H9 (cell line): ENCODE data around the gene RABL6. TPM values are rescaled to one million over a fixed set of nuclear protein-coding genes. Genes with fewer than 3 reads are reported as not detected.

Source experiments
- DNase-seq: peaks from one replicate; pipeline ENCODE4 v3.0.0-alpha.2; 2017
- H2AFZ ChIP-seq: one replicate; pipeline ENCODE4 v1.6.1; 2013; ENCODE audit warnings: mild to moderate bottlenecking, low read length, control low read depth, moderate library complexity
- H2AK5ac ChIP-seq: 2 replicates; pipeline ENCODE4 v1.6.1; 2013; ENCODE audit warnings: low read length, control low read depth, mixed read lengths; ENCODE audit not compliant: insufficient read length
- H2BK120ac ChIP-seq: one replicate; pipeline ENCODE4 v1.6.1; 2013; ENCODE audit warnings: low read depth, mild to moderate bottlenecking, low read length, control low read depth, inconsistent platforms; ENCODE audit not compliant: poor library complexity, severe bottlenecking
- H2BK12ac ChIP-seq: 2 replicates; pipeline ENCODE4 v1.6.1; 2013; ENCODE audit warnings: low read length, control low read depth, mixed read lengths, low read depth; ENCODE audit not compliant: insufficient read length
- H2BK15ac ChIP-seq: 2 replicates; pipeline ENCODE4 v1.6.1; 2013; ENCODE audit warnings: low read depth, low read length, control low read depth
- H2BK20ac ChIP-seq: one replicate; pipeline ENCODE4 v1.6.1; 2013; ENCODE audit warnings: low read depth, mild to moderate bottlenecking, low read length, control low read depth, inconsistent platforms; ENCODE audit not compliant: poor library complexity, severe bottlenecking
- H2BK5ac ChIP-seq: 2 replicates; pipeline ENCODE4 v1.6.1; 2013; ENCODE audit warnings: low read length, control low read depth, mixed read lengths; ENCODE audit not compliant: insufficient read length
- H3K14ac ChIP-seq: 2 replicates; pipeline ENCODE4 v1.6.1; 2013; ENCODE audit warnings: low read length, control low read depth; ENCODE audit not compliant: insufficient read depth
- H3K18ac ChIP-seq: 2 replicates; pipeline ENCODE4 v1.6.1; 2013; ENCODE audit warnings: low read depth, mild to moderate bottlenecking, mixed read lengths, low read length, control low read depth; ENCODE audit not compliant: insufficient read length
- H3K23ac ChIP-seq: 2 replicates; pipeline ENCODE4 v1.6.1; 2013; ENCODE audit warnings: low read length, control low read depth, mixed read lengths, low read depth; ENCODE audit not compliant: insufficient read length
- H3K23me2 ChIP-seq: 2 replicates; pipeline ENCODE4 v1.6.1; 2013; ENCODE audit warnings: low read depth, mild to moderate bottlenecking, mixed read lengths, low read length, control low read depth; ENCODE audit not compliant: insufficient read length, poor library complexity, severe bottlenecking
- H3K27ac ChIP-seq: 2 replicates; pipeline ENCODE4 v1.5.1; 2013; ENCODE audit warnings: low read length, control low read depth, mixed read lengths, low read depth; ENCODE audit not compliant: insufficient read length
- H3K27me3 ChIP-seq: 2 replicates; pipeline ENCODE4 v1.6.1; 2013; ENCODE audit warnings: low read length, control low read depth, inconsistent platforms; ENCODE audit not compliant: insufficient read depth
- H3K4ac ChIP-seq: 2 replicates; pipeline ENCODE4 v1.6.1; 2013; ENCODE audit warnings: low read depth, mild to moderate bottlenecking, control low read depth, inconsistent platforms, low read length, moderate library complexity
- H3K4me1 ChIP-seq: 2 replicates; pipeline ENCODE4 v1.6.1; 2013; ENCODE audit warnings: low read length, control low read depth, inconsistent platforms; ENCODE audit not compliant: insufficient read depth
- H3K4me2 ChIP-seq: 2 replicates; pipeline ENCODE4 v1.6.1; 2013; ENCODE audit warnings: low read length, control low read depth, mixed read lengths; ENCODE audit not compliant: insufficient read length, insufficient read depth
- H3K56ac ChIP-seq: 2 replicates; pipeline ENCODE4 v1.6.1; 2013; ENCODE audit warnings: low read depth, mild to moderate bottlenecking, mixed read lengths, low read length, control low read depth; ENCODE audit not compliant: insufficient read length
- H3K79me1 ChIP-seq: 2 replicates; pipeline ENCODE4 v1.6.1; 2013; ENCODE audit warnings: low read depth, mild to moderate bottlenecking, moderate library complexity, low read length, control low read depth, inconsistent platforms; ENCODE audit not compliant: insufficient read depth, poor library complexity, severe bottlenecking
- H3K79me2 ChIP-seq: 2 replicates; pipeline ENCODE4 v1.6.1; 2013; ENCODE audit warnings: low read length, control low read depth, inconsistent platforms; ENCODE audit not compliant: insufficient read depth
- H3K9ac ChIP-seq: 2 replicates; pipeline ENCODE4 v1.6.1; 2013; ENCODE audit warnings: low read length, control low read depth, mixed read lengths; ENCODE audit not compliant: insufficient read length; ENCODE audit errors: extremely low read depth
- H3K9me3 ChIP-seq: one replicate; pipeline ENCODE4 v1.6.1; 2013; ENCODE audit warnings: low read depth, low read length, inconsistent platforms; ENCODE audit not compliant: control insufficient read depth
- H3T11ph ChIP-seq: one replicate; pipeline ENCODE4 v1.6.1; 2013; ENCODE audit warnings: mild to moderate bottlenecking, low read length, control low read depth, inconsistent platforms
- H4K20me1 ChIP-seq: one replicate; pipeline ENCODE4 v1.6.1; 2013; ENCODE audit not compliant: control insufficient read depth, insufficient read length, insufficient read depth
- H4K5ac ChIP-seq: 2 replicates; pipeline ENCODE4 v1.6.1; 2013; ENCODE audit warnings: low read depth, mild to moderate bottlenecking, mixed read lengths, low read length, control low read depth; ENCODE audit not compliant: insufficient read length
- H4K8ac ChIP-seq: replicated peaks from 2 replicates; pipeline ENCODE4 v1.6.1; 2013; ENCODE audit warnings: low read length, control low read depth, mixed read lengths, low read depth; ENCODE audit not compliant: insufficient read length
- H4K91ac ChIP-seq: 2 replicates; pipeline ENCODE4 v1.6.1; 2013; ENCODE audit warnings: low read depth, mild to moderate bottlenecking, moderate library complexity, mixed read lengths, low read length, control low read depth; ENCODE audit not compliant: insufficient read length
- H3K27ac Mint-ChIP-seq, 3 experiments: 2 replicates in 2 of 3; 3 replicates in 1 of 3; pipeline ENCODE4 v1.8.0; 2020 to 2021; ENCODE audit warnings: mixed read lengths in 3 of 3, mild to moderate bottlenecking in 1 of 3, moderate library complexity in 1 of 3
- H3K27me3 Mint-ChIP-seq: 2 replicates; pipeline ENCODE4 v1.8.0; 2021; ENCODE audit warnings: low read depth, mild to moderate bottlenecking, moderate library complexity, mixed read lengths
- H3K36me3 Mint-ChIP-seq, 3 experiments: 2 replicates in 2 of 3; 3 replicates in 1 of 3; pipeline ENCODE4 v1.8.0; 2020 to 2021; ENCODE audit warnings: low read depth in 3 of 3, mixed read lengths in 3 of 3; ENCODE audit not compliant: insufficient read depth in 1 of 3
- H3K4me1 Mint-ChIP-seq, 2 experiments: 2 replicates each; pipeline ENCODE4 v1.8.0; 2020; ENCODE audit warnings: mixed read lengths in 2 of 2
- H3K4me3 Mint-ChIP-seq, 2 experiments: 2 replicates in 1 of 2; 3 replicates in 1 of 2; pipeline ENCODE4 v1.8.0; 2020 to 2021; ENCODE audit warnings: mild to moderate bottlenecking in 2 of 2, mixed read lengths in 2 of 2, moderate library complexity in 1 of 2
- H3K9me3 Mint-ChIP-seq, 2 experiments: 2 replicates in 1 of 2; 3 replicates in 1 of 2; pipeline ENCODE4 v1.8.0; 2020; ENCODE audit warnings: mild to moderate bottlenecking in 2 of 2, mixed read lengths in 2 of 2, moderate library complexity in 1 of 2
- CTCF ChIP-seq: fragments of 200-600 bp; sonication (generic); conservative IDR thresholded peaks from 3 replicates; pipeline ENCODE4 v1.8.0; 2021; ENCODE audit warnings: antibody characterized with exemption, mild to moderate bottlenecking
- WGBS: extraction: QIAGEN DNeasy Blood & Tissue Kit; methylation state at CpG from one replicate; pipeline ENCODE4 v1.1.7; 2013; ENCODE audit warnings: missing lambda C conversion rate, low lambda C conversion rate, mixed read lengths; ENCODE audit not compliant: insufficient read length; ENCODE audit errors: extremely low coverage; 5-methylcytosine and 5-hydroxymethylcytosine counted together
- total RNA-seq: library from RNA; stranded (reverse); gene quantifications from 2 replicates; pipeline ENCODE4 v1.2.1, GENCODE V29; 2021

Gene RABL6
- total RNA-seq, 1 experiment from 2014 or later: 108 TPM

- no peak overlapping the region for H3K4me2 ChIP-seq
- Mint-ChIP-seq H3K9me3 (no peaks in the 10 kb centered on the region), H3K27ac (no peak overlapping the region), H3K4me1 (peaks cover 16 to 27% of the 10 kb centered on the region in 2 experiments), H3K27me3 (peaks cover 9% of the 10 kb centered on the region; the same call in 1 of the 2 replicates), H3K4me3 (no peak overlapping the region), H3K36me3 (peaks cover 0 to 22% (median 19%) of the 10 kb centered on the region in 3 experiments; a peak in 5 of 7 replicates)
- WGBS: no CpG with 5 or more reads among the region's 29 CpGs
- no peak overlapping the region for H3K14ac ChIP-seq
- no peak overlapping the region for H4K91ac ChIP-seq
- no peak overlapping the region for H2BK12ac ChIP-seq
- H3K23me2 ChIP-seq: no peaks in the 10 kb centered on the region
- H3K27me3 ChIP-seq: no peaks in the 10 kb centered on the region
- no peak overlapping the region for H2AK5ac ChIP-seq
- no peaks in the 10 kb centered on the region for H3K9me3 ChIP-seq
- H3K56ac ChIP-seq: no peak overlapping the region
- no peak overlapping the region for H2BK15ac ChIP-seq
- H3K4me1 ChIP-seq: peaks cover 2% of the 10 kb centered on the region; the same call in 1 of the 2 replicates
- DNase-seq: no peak
- H3K18ac ChIP-seq: no peak overlapping the region
- H3K23ac ChIP-seq: no peak overlapping the region
- no peak overlapping the region for H2BK20ac ChIP-seq
- no peaks in the 10 kb centered on the region for H3K79me1 ChIP-seq
- TF ChIP-seq CTCF: no peak
- H3K27ac ChIP-seq: no peak overlapping the region
- H4K20me1 ChIP-seq: no peaks in the 10 kb centered on the region
- no peak overlapping the region for H2AFZ ChIP-seq
- H3K9ac ChIP-seq: no peak overlapping the region
- no peaks in the 10 kb centered on the region for H3K79me2 ChIP-seq
- no peak overlapping the region for H2BK120ac ChIP-seq
- H4K8ac ChIP-seq: no peak overlapping the region
- H3T11ph ChIP-seq: no peak overlapping the region
- H3K4ac ChIP-seq: no peak overlapping the region
- H4K5ac ChIP-seq: no peak overlapping the region
- no peak overlapping the region for H2BK5ac ChIP-seq
Observed at GRCh38 chr9:136838314-136839228, 30.8 kb downstream of the RABL6 start.
